ENCODE results near the gene MINAR1.

MINAR1 gene, protein sequence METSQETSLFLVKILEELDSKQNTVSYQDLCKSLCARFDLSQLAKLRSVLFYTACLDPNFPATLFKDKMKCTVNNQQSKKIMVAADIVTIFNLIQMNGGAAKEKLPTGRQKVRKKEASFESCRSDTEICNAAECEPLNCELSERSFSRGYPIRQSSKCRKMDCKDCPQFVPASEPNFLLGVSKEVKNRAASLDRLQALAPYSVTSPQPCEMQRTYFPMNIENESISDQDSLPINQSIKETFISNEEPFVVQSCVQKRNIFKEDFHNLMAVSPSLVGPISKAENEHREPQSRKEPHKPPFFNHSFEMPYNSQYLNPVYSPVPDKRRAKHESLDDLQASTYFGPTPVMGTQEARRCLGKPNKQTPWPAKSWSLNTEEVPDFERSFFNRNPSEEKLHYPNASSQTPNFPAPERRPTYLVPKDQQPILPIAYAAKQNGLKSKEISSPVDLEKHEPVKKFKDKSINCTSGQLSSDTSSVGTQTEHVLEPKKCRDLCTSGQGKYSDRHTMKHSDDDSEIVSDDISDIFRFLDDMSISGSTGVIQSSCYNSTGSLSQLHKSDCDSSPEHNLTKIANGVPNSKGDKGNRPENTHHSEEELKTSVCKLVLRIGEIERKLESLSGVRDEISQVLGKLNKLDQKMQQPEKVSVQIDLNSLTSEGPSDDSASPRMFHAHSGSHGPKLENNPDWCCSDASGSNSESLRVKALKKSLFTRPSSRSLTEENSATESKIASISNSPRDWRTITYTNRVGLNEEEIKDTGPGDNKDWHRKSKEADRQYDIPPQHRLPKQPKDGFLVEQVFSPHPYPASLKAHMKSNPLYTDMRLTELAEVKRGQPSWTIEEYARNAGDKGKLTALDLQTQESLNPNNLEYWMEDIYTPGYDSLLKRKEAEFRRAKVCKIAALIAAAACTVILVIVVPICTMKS

DNA sequence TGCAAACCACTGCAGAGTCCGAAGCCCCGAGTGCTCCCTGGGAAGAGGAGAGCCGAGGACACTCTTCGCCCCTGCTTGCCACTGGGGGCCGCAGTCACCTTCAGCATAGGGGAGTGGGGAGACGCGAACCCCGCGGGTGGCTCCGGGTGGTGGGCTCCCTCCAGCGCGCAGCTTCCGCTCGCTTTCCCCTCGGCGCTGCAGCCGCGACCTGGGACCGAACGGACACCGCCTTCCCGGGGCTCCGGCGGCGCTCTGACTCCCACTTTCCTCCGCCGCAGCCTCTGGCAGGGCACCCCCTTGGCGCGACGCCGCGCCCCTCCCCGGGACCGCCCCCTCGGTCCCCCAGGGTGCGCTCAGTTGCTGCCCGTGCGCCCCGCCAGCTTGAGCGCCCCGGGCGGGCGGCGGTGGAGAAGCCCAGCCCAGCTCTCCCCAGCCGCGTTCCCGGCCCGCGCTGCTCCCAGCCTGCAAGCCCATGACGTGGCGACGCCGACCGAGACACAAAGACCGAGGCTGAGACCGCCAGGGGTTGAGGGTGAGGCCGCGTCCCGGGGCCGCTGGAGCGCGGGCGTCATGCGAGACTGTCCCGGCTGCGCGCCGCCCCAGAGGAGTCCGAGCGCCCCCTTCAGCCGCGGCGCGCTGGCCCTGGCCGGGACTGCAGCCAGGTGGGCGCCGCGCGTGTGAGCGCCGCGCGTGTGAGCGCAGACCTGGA, at the start of gene MINAR1:
MINAR1 (plus strand) TSS at position 701 of the 709 bp plus-strand sequence. CDS start 23,812 bp downstream, outside the sequence.
- ChIA-PET CTCF (interaction anchor here (0.6 to 2.6 kb wide), 10 partner anchors 14 to 742 kb away, joined by 3 to 25 read pairs (median 3); no protein-coding TSS in a partner anchor), POLR2A (interaction anchor here (0.6 kb wide), 1 partner anchor 121 kb away, joined by 3 read pairs; the partner anchor contains the start of gene TMED3)
- no peaks in the 10 kb centered on the region for H3K4me1 ChIP-seq (ENCODE audit: control insufficient read depth, insufficient read depth, low read length)
- peak within 1 kb of the TSS; percentile 8; the same call in 1 of the 2 replicates for H3K27ac ChIP-seq (ENCODE audit: extremely low read depth, low read depth, low read length)
- no peaks in the 10 kb centered on the region for H3K9me3 ChIP-seq (ENCODE audit: control insufficient read depth, insufficient read depth, low read depth, low read length)
- peak within 1 kb of the TSS; percentile 44 for H3K4me3 ChIP-seq (ENCODE audit: low read depth, low read length)
- no peaks in the 10 kb centered on the region for H3K36me3 ChIP-seq (ENCODE audit: control insufficient read depth in 2 of 2, insufficient read depth in 1 of 2, low read length in 2 of 2)
- TF ChIP-seq ZNF677 (tag by site-specific recombination; IDR thresholded peaks at IDR 0.05): no peak
- TF ChIP-seq GLIS1 (tag by site-specific recombination; IDR thresholded peaks at IDR 0.05): peak; percentile 94
- peak; percentile 92 for TF ChIP-seq ZNF423 (tag by site-specific recombination; IDR thresholded peaks at IDR 0.05)
- TF ChIP-seq ZNF610 (tag by site-specific recombination; IDR thresholded peaks at IDR 0.05; ENCODE audit: borderline replicate concordance): no peak
- TF ChIP-seq ZNF658 (tag by site-specific recombination; IDR thresholded peaks at IDR 0.05): no peak
- TF ChIP-seq ZNF404 (tag by site-specific recombination; IDR thresholded peaks at IDR 0.05): no peak
- TF ChIP-seq, protein P1, sequence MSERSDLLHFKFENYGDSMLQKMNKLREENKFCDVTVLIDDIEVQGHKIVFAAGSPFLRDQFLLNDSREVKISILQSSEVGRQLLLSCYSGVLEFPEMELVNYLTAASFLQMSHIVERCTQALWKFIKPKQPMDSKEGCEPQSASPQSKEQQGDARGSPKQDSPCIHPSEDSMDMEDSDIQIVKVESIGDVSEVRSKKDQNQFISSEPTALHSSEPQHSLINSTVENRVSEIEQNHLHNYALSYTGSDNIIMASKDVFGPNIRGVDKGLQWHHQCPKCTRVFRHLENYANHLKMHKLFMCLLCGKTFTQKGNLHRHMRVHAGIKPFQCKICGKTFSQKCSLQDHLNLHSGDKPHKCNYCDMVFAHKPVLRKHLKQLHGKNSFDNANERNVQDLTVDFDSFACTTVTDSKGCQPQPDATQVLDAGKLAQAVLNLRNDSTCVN (tag by site-specific recombination; optimal IDR thresholded peaks at IDR 0.05): peak; percentile 84
- peak; percentile 87 for TF ChIP-seq ZIC2 (tag by site-specific recombination; IDR thresholded peaks at IDR 0.05)
- TF ChIP-seq KLF8 (tag by site-specific recombination; IDR thresholded peaks at IDR 0.05): no peak
- no peak for TF ChIP-seq YY2 (tag by site-specific recombination; IDR thresholded peaks at IDR 0.05)
- no peak for TF ChIP-seq ZNF510 (tag by site-specific recombination; IDR thresholded peaks at IDR 0.05; ENCODE audit: insufficient replicate concordance)
- TF ChIP-seq ZFP37 (tag by site-specific recombination; IDR thresholded peaks at IDR 0.05): no peak
- no peak for TF ChIP-seq RBAK (tag by site-specific recombination; IDR thresholded peaks at IDR 0.05)
- no peak for TF ChIP-seq ZNF701 (tag by site-specific recombination; IDR thresholded peaks at IDR 0.05)
- peak; percentile 80 for TF ChIP-seq ZNF121 (tag by site-specific recombination; IDR thresholded peaks at IDR 0.05)
- TF ChIP-seq PRDM1 (tag by site-specific recombination; IDR thresholded peaks at IDR 0.05): no peak
- peak; percentile 52; the same call in 1 of the 2 replicates for TF ChIP-seq ZNF777 (tag by site-specific recombination; IDR thresholded peaks at IDR 0.05; ENCODE audit: borderline replicate concordance)
- no peak for TF ChIP-seq ZNF664 (tag by site-specific recombination; IDR thresholded peaks at IDR 0.05)
- TF ChIP-seq ZSCAN30 (tag by site-specific recombination; IDR thresholded peaks at IDR 0.05): peak; percentile 79
- TF ChIP-seq ZFHX2 (tag by site-specific recombination; conservative IDR thresholded peaks at IDR 0.05): peak; percentile 21; the same call in 1 of the 2 replicates
- TF ChIP-seq, protein P2, sequence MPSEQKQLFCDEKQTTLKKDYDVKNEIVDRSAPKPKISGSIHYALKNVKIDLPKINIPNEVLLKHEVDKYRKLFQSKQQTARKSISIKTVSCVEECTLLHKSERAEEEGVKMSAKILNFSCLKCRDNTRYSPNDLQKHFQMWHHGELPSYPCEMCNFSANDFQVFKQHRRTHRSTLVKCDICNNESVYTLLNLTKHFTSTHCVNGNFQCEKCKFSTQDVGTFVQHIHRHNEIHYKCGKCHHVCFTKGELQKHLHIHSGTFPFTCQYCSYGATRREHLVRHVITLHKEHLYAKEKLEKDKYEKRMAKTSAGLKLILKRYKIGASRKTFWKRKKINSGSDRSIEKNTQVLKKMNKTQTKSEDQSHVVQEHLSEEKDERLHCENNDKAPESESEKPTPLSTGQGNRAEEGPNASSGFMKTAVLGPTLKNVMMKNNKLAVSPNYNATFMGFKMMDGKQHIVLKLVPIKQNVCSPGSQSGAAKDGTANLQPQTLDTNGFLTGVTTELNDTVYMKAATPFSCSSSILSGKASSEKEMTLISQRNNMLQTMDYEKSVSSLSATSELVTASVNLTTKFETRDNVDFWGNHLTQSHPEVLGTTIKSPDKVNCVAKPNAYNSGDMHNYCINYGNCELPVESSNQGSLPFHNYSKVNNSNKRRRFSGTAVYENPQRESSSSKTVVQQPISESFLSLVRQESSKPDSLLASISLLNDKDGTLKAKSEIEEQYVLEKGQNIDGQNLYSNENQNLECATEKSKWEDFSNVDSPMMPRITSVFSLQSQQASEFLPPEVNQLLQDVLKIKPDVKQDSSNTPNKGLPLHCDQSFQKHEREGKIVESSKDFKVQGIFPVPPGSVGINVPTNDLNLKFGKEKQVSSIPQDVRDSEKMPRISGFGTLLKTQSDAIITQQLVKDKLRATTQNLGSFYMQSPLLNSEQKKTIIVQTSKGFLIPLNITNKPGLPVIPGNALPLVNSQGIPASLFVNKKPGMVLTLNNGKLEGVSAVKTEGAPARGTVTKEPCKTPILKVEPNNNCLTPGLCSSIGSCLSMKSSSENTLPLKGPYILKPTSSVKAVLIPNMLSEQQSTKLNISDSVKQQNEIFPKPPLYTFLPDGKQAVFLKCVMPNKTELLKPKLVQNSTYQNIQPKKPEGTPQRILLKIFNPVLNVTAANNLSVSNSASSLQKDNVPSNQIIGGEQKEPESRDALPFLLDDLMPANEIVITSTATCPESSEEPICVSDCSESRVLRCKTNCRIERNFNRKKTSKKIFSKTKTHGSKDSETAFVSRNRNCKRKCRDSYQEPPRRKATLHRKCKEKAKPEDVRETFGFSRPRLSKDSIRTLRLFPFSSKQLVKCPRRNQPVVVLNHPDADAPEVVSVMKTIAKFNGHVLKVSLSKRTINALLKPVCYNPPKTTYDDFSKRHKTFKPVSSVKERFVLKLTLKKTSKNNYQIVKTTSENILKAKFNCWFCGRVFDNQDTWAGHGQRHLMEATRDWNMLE (tag by site-specific recombination; conservative IDR thresholded peaks at IDR 0.05; ENCODE audit: low read depth): no peak
- peak; percentile 89 for TF ChIP-seq GLIS2 (tag by site-specific recombination; IDR thresholded peaks at IDR 0.05)
- no peak for TF ChIP-seq ZNF23 (tag by site-specific recombination; IDR thresholded peaks at IDR 0.05; ENCODE audit: borderline replicate concordance)
- TF ChIP-seq, protein P3, sequence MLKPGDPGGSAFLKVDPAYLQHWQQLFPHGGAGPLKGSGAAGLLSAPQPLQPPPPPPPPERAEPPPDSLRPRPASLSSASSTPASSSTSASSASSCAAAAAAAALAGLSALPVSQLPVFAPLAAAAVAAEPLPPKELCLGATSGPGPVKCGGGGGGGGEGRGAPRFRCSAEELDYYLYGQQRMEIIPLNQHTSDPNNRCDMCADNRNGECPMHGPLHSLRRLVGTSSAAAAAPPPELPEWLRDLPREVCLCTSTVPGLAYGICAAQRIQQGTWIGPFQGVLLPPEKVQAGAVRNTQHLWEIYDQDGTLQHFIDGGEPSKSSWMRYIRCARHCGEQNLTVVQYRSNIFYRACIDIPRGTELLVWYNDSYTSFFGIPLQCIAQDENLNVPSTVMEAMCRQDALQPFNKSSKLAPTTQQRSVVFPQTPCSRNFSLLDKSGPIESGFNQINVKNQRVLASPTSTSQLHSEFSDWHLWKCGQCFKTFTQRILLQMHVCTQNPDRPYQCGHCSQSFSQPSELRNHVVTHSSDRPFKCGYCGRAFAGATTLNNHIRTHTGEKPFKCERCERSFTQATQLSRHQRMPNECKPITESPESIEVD (tag by site-specific recombination; IDR thresholded peaks at IDR 0.05): no peak
- TF ChIP-seq ZBTB7A (tag by site-specific recombination; IDR thresholded peaks at IDR 0.05; ENCODE audit: low read depth): no peak
- TF ChIP-seq ZBTB20 (tag by site-specific recombination; IDR thresholded peaks at IDR 0.05): peak; percentile 27; the same call in 1 of the 2 replicates
- no peak for TF ChIP-seq ZNF157 (tag by site-specific recombination; IDR thresholded peaks at IDR 0.05)
- peak; percentile 69; the same call in 1 of the 2 replicates for TF ChIP-seq ZNF660 (tag by site-specific recombination; IDR thresholded peaks at IDR 0.05)

All from HEK293 (cell line).